K562 (cell line): ENCODE results near the gene MAP2K7. TPM values are rescaled to one million over a fixed set of nuclear protein-coding genes. Genes with fewer than 3 reads are reported as not detected.

Experiments
- CCNT2 ChIP-seq: IDR thresholded peaks from 2 replicates; pipeline ENCODE4 v1.6.1; 2011; ENCODE audit warnings: borderline replicate concordance, low read depth, mild to moderate bottlenecking, moderate library complexity, mixed read lengths, low read length; ENCODE audit not compliant: insufficient read length; ENCODE audit errors: extremely low read depth
- GATAD2B ChIP-seq: fragments of 450-650 bp; IDR thresholded peaks from 2 replicates; pipeline ENCODE4 v1.6.1; 2017; ENCODE audit warnings: mild to moderate bottlenecking, borderline replicate concordance
- JUN ChIP-seq, 2 experiments: sonication (generic) in 1 of 2; formaldehyde crosslinking in 1 of 2; IDR thresholded peaks; 2 replicates each; pipeline versions ENCODE4 v1.6.1 to v1.8.0; 2012 to 2022; ENCODE audit warnings: borderline replicate concordance in 2 of 2, mild to moderate bottlenecking in 2 of 2, improper control_type of control experiment in 1 of 2, low read depth in 1 of 2, low read length in 1 of 2, missing genetic modification reagents in 1 of 2
- JUND ChIP-seq, 2 experiments: IDR thresholded peaks; 2 replicates in 1 of 2; 3 replicates in 1 of 2; pipeline ENCODE4 v1.6.1; 2011; ENCODE audit warnings: borderline replicate concordance in 2 of 2, low read depth in 2 of 2, low read length in 2 of 2, improper control_type of control experiment in 1 of 2, missing biosample characterization in 1 of 2, missing genetic modification characterization in 1 of 2, missing genetic modification reagents in 1 of 2
- KHSRP ChIP-seq: fragments of 450-650 bp; IDR thresholded peaks from 2 replicates; pipeline ENCODE4 v1.6.1; 2017
- LCOR ChIP-seq: sonication (generic); formaldehyde crosslinking; IDR thresholded peaks from 2 replicates; pipeline ENCODE4 v1.8.0; 2022; ENCODE audit warnings: mild to moderate bottlenecking, missing genetic modification reagents
- MTA2 ChIP-seq: fragments of 450-650 bp; IDR thresholded peaks from 2 replicates; pipeline ENCODE4 v1.6.1; 2016; ENCODE audit warnings: low read depth
- NR1H2 ChIP-seq: sonication (generic); formaldehyde crosslinking; IDR thresholded peaks from 2 replicates; pipeline ENCODE4 v1.4.0; 2020; ENCODE audit warnings: mild to moderate bottlenecking, missing genetic modification reagents
- PML ChIP-seq: IDR thresholded peaks from 2 replicates; pipeline ENCODE4 v1.6.1; 2012; ENCODE audit warnings: low read length, inconsistent platforms
- SAFB ChIP-seq: fragments of 200-400 bp; formaldehyde crosslinking; IDR thresholded peaks from 2 replicates; pipeline ENCODE4 v1.6.1; 2017; ENCODE audit warnings: low read depth, low read length, borderline replicate concordance
- STAT5A ChIP-seq: IDR thresholded peaks from 2 replicates; pipeline ENCODE4 v1.6.1; 2012; ENCODE audit warnings: low read length, inconsistent platforms, borderline replicate concordance
- TBL1XR1 ChIP-seq, 2 experiments: IDR thresholded peaks; 2 replicates each; pipeline ENCODE4 v1.6.1; 2012; ENCODE audit warnings: improper control_type of control experiment in 2 of 2, low read length in 2 of 2, mild to moderate bottlenecking in 1 of 2
- YY1 ChIP-seq, 3 experiments: IDR thresholded peaks; 2 replicates each; pipeline ENCODE4 v1.6.1; 2011; ENCODE audit warnings: low read length in 2 of 3, mild to moderate bottlenecking in 2 of 3, moderate library complexity in 2 of 3, borderline replicate concordance in 1 of 3, control low read depth in 1 of 3, low read depth in 1 of 3; ENCODE audit not compliant: insufficient read depth in 3 of 3, insufficient replicate concordance in 2 of 3, control insufficient read depth in 1 of 3, insufficient read length in 1 of 3; ENCODE audit errors: extremely low read depth in 1 of 3
- ZFP30 ChIP-seq: fragments of 250-450 bp; sonication (Bioruptor Pico); IDR thresholded peaks from 2 replicates; pipeline ENCODE4 v1.8.0; 2022; ENCODE audit warnings: moderate library complexity, mild to moderate bottlenecking, inconsistent platforms, borderline replicate concordance
- ZNF140 ChIP-seq: fragments of 250-450 bp; sonication (Bioruptor Pico); IDR thresholded peaks from 2 replicates; pipeline ENCODE4 v1.8.0; 2021; ENCODE audit warnings: moderate library complexity, mild to moderate bottlenecking, inconsistent platforms
- ZNF212 ChIP-seq: fragments of 450-650 bp; formaldehyde crosslinking; IDR thresholded peaks from 2 replicates; pipeline ENCODE4 v1.4.0; 2020; ENCODE audit warnings: mild to moderate bottlenecking
- ZNF695 ChIP-seq: fragments of 450-650 bp; formaldehyde crosslinking; IDR thresholded peaks from 2 replicates; pipeline ENCODE4 v1.4.0; 2020; ENCODE audit warnings: mild to moderate bottlenecking, moderate library complexity
- polyA plus RNA-seq, 8 experiments: library from polyadenylated mRNA; depleted of rRNA in 4 of 8; stranded (reverse) in 5 of 8; unstranded in 3 of 8; fragments of >200 nt; fragmentation: Nextera tagmentation in 2 of 8; fragmentation: Illumina TruSeq in 1 of 8; extraction: Ambion mirVana in 2 of 8; extraction: Trizol in 1 of 8; gene quantifications; 2 replicates each; pipeline versions ENCODE4 v1.2.1 to v1.2.3, GENCODE V29; 2011 to 2014; ENCODE audit warnings: inconsistent platforms in 1 of 8, missing spikeins in 1 of 8
- total RNA-seq, 7 experiments: library from RNA; depleted of rRNA in 6 of 7; stranded (reverse); fragments of >200 nt in 6 of 7; fragmentation: Illumina TruSeq in 2 of 7; extraction: Trizol in 2 of 7; gene quantifications; 2 replicates each; pipeline versions ENCODE4 v1.2.1 to v1.2.3, GENCODE V29; 2011 to 2021; ENCODE audit warnings: low replicate concordance in 1 of 7
- TF ChIP-seq, protein P1 (sequence below), 3 experiments: fragments of 200-800 bp in 1 of 3; sonication (Bioruptor generic) in 1 of 3; sonication (generic) in 1 of 3; formaldehyde crosslinking in 1 of 3; IDR thresholded peaks; 2 replicates each; pipeline versions ENCODE4 v1.6.1 to v1.8.0; 2016 to 2022; ENCODE audit warnings: mild to moderate bottlenecking in 2 of 3, missing compliant biosample characterization in 2 of 3, missing genetic modification characterization in 2 of 3, missing genetic modification reagents in 1 of 3
- TF ChIP-seq, protein P2 (sequence below): IDR thresholded peaks from 2 replicates; pipeline ENCODE4 v1.6.1; 2011; ENCODE audit warnings: borderline replicate concordance, low read depth, mild to moderate bottlenecking, moderate library complexity, low read length; ENCODE audit not compliant: insufficient read depth, poor library complexity, severe bottlenecking
- TF ChIP-seq, protein P3 (sequence below): sonication (generic); formaldehyde crosslinking; IDR thresholded peaks from 2 replicates; pipeline ENCODE4 v1.8.0; 2022; ENCODE audit warnings: mild to moderate bottlenecking, missing genetic modification reagents

The MAP2K7 gene
- total and polyA plus RNA-seq, 9 of the 15 experiments (the other 6 are each of a cell fraction or from before 2014, with no cell fraction given) = 0.51 to 45.8 (median 14.1) TPM

DNA sequence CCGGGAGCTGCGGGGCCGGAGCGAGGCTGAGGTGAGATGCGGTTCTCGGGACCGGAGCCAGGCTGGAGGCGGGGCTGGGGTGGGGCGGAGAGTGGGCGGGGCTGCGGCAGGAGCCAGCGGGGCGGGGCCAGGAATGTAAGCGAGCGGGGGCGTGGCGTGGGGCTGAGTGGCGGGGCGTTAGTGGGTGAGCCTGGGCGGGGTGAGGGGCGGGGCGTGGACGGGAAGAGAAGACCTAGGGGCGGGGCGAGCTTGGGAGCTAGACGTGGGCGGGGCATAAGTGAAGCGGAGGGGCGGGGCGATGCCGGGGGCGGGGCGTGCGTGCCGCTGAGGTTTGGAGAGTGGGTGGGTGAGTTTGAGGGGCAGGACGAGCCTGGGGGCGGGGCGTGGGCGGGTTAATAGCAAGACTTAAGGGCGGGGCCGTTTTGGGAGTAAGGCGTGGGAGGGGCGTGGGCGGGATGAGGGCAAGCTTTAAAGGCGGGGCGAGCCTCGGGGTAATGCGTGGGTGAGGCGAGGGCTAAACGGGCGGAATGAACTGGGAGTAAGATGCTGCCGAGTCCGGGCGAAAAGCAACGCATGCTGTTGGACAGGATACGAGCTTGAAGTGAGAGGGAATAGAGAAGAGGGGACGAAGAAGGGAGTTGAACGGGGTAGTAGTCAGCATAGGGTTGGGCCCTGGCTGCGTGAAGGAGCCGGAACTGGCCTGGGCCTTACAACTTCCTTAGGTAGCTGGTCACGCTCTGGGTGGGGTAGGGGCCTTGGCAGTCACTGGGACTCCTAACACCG lies 17.0 kb downstream of the MAP2K7 start (continued):
- TF ChIP-seq GATAD2B (no peak), PML (peak; percentile 49; the same call in 1 of the 2 replicates), STAT5A (no peak), SAFB (no peak), NR1H2 (CRISPR knock-in tag) (no peak), CCNT2 (peak; percentile 1), JUND (IDR thresholded peaks at IDR 0.05; ENCODE audit: borderline replicate concordance, low read depth, low read length) (peak; percentile 25; the same call in 1 of the 2 replicates), JUND (tag; IDR thresholded peaks at IDR 0.05; ENCODE audit: borderline replicate concordance, low read depth, low read length) (no peak), ZNF140 (CRISPR knock-in tag) (no peak), ZNF695 (CRISPR knock-in tag) (peak; percentile 42; the same call in 1 of the 2 replicates), LCOR (CRISPR knock-in tag) (peak; percentile 17; the same call in 1 of the 2 replicates), ZNF212 (CRISPR knock-in tag) (no peak), JUN (IDR thresholded peaks at IDR 0.05; ENCODE audit: borderline replicate concordance, low read depth, low read length) (no peak), JUN (CRISPR knock-in tag; IDR thresholded peaks at IDR 0.05; ENCODE audit: borderline replicate concordance) (peak; percentile 77; the same call in 1 of the 2 replicates), MTA2 (no peak; the same call in 1 of the 2 replicates), TBL1XR1 (IDR thresholded peaks at IDR 0.05; ENCODE audit: low read length in 2 of 2) (no peak), KHSRP (no peak), ZFP30 (no peak), YY1 (IDR thresholded peaks at IDR 0.05; ENCODE audit: borderline replicate concordance in 1 of 3, control insufficient read depth in 1 of 3, extremely low read depth in 1 of 3, insufficient read depth in 3 of 3, insufficient read length in 1 of 3, insufficient replicate concordance in 2 of 3, low read depth in 1 of 3, low read length in 2 of 3) (no peak)
- TF ChIP-seq, protein P1, sequence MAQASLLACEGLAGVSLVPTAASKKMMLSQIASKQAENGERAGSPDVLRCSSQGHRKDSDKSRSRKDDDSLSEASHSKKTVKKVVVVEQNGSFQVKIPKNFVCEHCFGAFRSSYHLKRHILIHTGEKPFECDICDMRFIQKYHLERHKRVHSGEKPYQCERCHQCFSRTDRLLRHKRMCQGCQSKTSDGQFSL (CRISPR knock-in tag; IDR thresholded peaks at IDR 0.05) = no peak
- TF ChIP-seq, protein P1 (tag; IDR thresholded peaks at IDR 0.05) = no peak
- TF ChIP-seq, protein P2, sequence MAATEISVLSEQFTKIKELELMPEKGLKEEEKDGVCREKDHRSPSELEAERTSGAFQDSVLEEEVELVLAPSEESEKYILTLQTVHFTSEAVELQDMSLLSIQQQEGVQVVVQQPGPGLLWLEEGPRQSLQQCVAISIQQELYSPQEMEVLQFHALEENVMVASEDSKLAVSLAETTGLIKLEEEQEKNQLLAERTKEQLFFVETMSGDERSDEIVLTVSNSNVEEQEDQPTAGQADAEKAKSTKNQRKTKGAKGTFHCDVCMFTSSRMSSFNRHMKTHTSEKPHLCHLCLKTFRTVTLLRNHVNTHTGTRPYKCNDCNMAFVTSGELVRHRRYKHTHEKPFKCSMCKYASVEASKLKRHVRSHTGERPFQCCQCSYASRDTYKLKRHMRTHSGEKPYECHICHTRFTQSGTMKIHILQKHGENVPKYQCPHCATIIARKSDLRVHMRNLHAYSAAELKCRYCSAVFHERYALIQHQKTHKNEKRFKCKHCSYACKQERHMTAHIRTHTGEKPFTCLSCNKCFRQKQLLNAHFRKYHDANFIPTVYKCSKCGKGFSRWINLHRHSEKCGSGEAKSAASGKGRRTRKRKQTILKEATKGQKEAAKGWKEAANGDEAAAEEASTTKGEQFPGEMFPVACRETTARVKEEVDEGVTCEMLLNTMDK = no peak
- TF ChIP-seq, protein P3, sequence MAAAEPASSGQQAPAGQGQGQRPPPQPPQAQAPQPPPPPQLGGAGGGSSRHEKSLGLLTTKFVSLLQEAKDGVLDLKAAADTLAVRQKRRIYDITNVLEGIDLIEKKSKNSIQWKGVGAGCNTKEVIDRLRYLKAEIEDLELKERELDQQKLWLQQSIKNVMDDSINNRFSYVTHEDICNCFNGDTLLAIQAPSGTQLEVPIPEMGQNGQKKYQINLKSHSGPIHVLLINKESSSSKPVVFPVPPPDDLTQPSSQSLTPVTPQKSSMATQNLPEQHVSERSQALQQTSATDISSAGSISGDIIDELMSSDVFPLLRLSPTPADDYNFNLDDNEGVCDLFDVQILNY = peak; percentile 76
